ENCODE results near the gene DIRAS2.

DNA sequence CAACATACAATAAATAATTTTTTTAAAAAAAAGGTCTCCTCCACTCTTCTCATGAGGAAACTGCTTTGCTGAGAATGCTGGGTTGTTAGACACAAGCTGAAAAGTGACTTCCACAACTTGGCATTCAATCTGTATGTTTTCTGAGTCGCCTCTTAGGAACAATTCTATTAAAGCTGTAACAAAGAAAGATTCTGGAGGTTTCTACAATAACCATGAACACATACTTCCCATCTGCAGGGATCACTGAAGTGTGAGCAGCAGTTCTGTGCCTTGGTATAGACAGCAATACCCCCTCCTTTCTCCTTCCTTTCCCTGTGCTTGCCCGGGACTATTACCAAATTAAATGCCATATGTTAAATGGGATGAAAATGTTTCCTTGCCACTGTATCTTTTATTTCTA is 1.5 kb downstream of the DIRAS2 start:
- TF ChIP-seq, protein P1, sequence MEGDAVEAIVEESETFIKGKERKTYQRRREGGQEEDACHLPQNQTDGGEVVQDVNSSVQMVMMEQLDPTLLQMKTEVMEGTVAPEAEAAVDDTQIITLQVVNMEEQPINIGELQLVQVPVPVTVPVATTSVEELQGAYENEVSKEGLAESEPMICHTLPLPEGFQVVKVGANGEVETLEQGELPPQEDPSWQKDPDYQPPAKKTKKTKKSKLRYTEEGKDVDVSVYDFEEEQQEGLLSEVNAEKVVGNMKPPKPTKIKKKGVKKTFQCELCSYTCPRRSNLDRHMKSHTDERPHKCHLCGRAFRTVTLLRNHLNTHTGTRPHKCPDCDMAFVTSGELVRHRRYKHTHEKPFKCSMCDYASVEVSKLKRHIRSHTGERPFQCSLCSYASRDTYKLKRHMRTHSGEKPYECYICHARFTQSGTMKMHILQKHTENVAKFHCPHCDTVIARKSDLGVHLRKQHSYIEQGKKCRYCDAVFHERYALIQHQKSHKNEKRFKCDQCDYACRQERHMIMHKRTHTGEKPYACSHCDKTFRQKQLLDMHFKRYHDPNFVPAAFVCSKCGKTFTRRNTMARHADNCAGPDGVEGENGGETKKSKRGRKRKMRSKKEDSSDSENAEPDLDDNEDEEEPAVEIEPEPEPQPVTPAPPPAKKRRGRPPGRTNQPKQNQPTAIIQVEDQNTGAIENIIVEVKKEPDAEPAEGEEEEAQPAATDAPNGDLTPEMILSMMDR (IDR thresholded peaks at IDR 0.05): no peak
- TF ChIP-seq POLR2A (IDR thresholded peaks at IDR 0.05) (no peak), POLR2AphosphoS5 (IDR thresholded peaks at IDR 0.05) (no peak)

Data from prostate gland (tissue), 2 donors.